ENCODE results near the gene TARS2.

Gene TARS2

DNA sequence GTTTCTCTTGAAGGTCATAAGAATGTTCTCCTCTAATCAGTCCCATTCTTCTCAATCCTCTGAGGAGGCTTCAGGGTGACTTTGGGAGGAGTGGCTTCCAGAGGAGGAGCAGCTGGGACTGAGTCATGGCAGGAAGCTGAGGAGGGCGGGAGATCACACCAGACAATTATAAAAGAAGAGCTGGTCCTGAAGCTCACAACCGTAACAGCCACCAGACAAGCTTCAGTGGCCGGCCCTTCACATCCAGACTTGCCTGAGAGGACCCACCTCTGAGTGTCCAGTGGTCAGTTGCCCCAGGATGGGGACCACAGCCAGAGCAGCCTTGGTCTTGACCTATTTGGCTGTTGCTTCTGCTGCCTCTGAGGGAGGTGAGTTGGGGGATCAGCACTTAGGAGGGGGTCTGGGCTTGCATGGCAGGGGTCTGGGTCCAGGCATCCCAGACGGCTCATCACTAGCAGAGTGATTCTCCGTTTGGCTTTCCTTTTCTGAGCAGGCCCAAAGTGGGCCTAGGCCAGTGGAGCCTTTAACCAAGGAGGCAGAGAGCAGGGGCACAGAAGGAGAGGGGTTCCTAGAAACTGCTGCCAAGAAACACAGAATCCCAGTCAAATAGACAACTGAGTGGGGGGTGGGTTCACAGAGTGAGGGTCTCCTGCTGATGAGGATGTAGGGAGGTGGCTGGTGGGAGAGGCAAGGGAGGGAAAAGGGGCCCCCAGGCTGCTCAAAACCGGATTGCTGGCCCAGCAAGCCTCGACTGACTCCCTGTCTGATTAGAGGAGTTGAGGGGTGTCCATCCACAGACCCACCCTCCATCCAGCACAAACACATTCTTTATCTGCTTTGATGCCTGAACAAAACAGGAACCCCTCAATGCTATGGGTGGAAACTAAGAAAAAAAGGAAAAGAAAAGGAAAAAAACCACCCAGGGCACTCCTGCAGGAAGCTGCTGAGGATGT lies 21.0 kb downstream of the TARS2 start, which contains the start of gene ECM1:
Gene ECM1, plus strand, starts transcription at position 198 of the 953 bp plus-strand sequence. Its CDS starts 101 bp downstream, at position 299.
- in situ Hi-C loops (cut with MboI; ENCODE audit: low sequenced_read_pairs) = no loop called here

DNA sequence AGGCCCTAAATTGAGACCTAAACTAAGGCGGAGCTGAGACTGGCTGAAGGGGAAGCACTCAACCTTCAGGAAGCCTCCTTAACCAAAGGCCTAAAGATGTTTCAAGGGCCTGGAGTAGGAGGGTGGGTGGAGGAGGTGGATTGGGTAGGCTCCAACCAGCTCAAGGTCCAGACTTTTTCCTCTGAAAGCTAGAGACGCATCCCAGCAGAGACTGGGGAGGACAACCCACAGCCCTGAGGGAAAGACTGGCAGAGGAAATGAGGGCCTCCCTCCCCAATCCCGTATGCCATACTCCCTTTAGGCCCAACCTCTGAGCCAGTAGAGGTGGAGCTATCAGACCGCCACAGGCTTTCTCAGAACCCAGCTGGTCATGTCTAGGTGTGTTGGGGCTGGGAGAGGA lies 21.8 kb downstream of the TARS2 start:
- in situ Hi-C loops (cut with MboI; ENCODE audit: low sequenced_read_pairs) = no loop called here

DNA sequence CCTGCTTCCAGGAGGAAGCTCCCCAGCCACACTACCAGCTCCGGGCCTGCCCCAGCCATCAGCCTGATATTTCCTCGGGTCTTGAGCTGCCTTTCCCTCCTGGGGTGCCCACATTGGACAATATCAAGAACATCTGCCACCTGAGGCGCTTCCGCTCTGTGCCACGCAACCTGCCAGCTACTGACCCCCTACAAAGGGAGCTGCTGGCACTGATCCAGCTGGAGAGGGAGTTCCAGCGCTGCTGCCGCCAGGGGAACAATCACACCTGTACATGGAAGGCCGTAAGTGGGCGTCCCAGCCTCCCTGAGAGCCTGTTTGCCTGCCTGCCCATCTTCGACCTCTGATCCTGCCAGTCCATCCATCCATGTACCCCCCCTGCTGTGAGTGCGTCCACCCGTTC lies 24.3 kb downstream of the TARS2 start:
- in situ Hi-C loops (cut with MboI; ENCODE audit: low sequenced_read_pairs) = no loop called here

DNA sequence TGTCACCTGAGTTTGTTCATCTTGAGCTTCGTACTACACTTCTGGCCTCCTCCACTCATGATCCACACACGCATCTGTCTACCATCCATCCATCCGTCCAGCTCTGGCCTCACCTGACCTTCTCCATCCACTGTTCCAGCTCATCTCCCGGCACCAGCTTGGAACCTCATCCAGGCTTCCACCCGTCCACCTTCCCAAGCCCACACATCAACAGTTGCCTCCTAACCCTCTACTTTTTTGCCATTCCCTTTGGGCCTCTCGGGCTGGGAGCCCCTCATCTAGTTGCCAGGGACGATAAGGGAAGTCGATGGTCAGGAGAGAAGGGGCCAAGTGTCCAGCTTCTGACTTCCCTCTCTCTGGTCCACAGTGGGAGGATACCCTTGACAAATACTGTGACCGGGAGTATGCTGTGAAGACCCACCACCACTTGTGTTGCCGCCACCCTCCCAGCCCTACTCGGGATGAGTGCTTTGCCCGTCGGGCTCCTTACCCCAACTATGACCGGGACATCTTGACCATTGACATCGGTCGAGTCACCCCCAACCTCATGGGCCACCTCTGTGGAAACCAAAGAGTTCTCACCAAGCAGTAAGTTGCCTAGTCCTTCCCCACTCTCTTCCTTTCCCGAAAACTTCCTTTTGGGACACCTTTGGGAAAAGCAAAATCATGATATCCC lies 24.9 kb downstream of the TARS2 start:
- in situ Hi-C loops (cut with MboI; ENCODE audit: low sequenced_read_pairs) = no loop called here

DNA sequence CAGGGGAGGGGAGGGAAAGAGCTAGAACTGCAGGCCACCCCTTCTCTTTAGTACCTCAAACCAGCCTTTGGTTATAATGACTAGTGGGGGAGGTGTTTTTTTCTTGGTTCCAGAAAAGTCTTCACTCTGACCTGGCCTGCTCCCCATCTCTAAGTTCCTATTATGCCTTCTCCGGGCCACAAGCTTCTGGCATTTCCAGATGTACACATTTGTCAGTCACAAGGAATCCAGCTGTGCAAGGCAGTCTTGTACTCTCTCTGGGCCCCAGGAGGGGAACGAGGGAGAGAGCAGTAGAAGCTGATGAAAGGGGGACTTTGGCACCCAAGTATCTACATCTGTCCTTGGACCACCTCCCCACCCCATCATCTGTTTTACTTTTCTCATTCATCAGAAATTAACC lies 25.6 kb downstream of the TARS2 start:
- in situ Hi-C loops (cut with MboI; ENCODE audit: low sequenced_read_pairs) = no loop called here

DNA sequence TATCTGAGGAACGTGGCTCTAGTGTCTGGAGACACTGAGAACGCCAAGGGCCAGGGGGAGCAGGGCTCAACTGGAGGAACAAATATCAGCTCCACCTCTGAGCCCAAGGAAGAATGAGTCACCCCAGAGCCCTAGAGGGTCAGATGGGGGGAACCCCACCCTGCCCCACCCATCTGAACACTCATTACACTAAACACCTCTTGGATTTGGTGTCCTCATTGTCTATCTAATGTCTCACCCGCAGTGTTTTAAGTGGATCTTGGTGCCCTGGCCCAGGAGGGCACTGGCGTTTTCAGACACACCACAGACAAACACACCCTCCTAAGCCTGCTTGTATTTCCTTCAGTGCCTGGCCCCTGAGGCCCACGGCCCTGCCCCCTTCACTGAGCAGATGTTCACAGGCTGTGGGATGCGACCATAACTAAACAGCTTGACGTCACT lies 26.2 kb downstream of the TARS2 start:
- in situ Hi-C loops (cut with MboI; ENCODE audit: low sequenced_read_pairs) = no loop called here

DNA sequence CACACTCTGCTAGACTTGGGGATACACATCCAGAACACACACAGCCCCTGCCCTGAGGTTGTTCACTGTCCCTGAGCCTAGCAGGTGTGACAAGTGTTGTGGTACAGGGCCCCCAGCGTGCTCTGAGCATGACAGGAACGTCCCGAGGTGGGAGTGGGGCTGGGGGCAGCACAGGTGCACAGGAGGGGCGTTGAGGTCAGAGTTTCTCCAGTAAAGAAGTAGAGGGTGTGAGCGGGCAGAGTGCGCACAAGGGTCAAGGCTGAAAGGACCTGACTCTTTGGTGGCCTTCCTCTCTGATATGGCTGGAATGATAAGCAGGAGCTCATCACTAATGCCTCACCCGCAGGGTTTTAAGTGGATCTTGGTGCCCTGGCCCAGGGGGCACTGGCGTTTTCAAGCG lies 27.0 kb downstream of the TARS2 start:
- in situ Hi-C loops (cut with MboI; ENCODE audit: low sequenced_read_pairs) = no loop called here

DNA sequence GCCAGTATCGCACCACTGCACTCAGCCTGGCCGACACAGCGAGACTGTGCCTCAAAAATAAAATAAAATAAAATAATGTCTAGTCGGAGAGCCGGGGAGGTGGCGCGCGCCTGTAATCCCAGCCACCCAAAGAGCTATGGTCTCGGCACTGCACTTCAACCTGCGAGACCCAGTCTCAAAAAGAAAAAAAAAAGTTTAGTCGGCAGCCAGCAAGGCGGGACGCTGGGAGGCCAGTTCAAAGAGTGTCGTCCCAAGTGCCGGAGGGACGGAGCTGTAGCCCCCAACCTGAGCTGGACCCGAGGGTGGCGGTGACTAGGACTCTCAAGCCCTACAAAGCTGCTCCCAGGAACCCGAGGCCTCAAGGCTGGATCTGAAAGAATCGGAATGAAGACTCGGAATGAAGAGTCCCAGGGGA lies 27.7 kb downstream of the TARS2 start:
- in situ Hi-C loops (cut with MboI; ENCODE audit: low sequenced_read_pairs) = no loop called here

DNA sequence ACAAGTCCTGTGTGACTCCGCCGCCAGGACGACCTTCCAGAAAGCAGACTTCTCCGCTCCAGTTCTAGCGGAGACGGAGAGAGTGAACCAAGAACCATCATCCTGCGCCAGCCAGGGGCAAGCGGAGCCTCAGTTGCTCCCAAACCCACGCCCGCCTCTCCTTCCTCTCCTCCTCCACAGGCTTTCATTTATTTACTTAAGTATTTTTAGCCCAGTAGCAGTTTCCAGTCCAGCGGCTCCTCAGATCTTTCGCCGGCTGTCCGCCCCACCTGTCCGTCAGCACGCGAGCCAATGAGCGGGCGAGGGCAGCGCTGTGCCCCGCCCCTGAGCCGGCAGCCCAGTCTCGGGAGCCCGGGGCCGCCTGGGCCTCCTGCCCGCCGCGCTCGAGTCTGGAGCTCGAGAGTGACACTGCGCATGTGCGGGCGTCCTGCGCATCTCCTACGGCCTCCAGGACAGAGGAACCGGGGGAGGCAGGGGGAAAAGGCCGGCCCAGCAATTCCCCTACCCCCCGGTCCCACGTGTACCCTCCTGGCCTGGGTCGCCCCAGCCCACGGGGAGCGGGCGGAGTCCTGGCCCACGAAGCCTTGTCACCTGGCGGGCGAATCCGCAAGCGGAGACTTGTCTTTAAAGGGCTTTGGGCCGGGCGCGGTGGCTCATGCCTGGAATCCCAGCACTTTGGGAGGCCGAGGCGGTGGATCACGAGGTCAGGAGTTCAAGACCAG lies 28.3 kb downstream of the TARS2 start, which contains the start of gene FALEC:
Gene FALEC, plus strand, starts transcription at position 425 of the 722 bp plus-strand sequence.
- in situ Hi-C loops (cut with MboI; ENCODE audit: low sequenced_read_pairs) = no loop called here

DNA sequence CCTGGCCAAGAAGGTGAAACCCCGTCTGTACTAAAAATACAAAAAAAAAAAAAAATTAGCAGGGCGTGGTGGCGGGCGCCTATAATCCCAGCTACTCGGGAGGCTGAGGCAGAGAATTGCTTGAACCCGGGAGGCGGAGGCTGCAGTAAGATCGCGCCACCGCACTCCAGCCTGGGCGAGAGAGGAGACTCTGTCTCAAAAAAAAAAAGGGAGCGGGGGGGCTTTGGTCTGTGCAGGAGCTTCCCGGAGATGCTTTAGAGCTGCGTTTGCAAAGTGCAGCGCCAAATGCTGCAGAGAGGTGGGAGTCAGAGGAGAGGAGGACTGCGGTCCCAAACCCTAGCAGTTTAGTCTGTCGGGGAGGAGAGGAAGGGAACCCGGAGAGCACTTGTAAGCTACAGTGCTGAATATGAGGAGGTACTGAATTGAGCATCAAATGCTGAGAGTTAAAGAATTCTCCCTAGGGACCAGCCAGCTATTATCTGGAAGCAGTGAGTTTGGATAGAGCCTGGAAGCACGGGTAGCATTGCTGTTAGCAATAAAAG lies 28.9 kb downstream of the TARS2 start:
- in situ Hi-C loops (cut with MboI; ENCODE audit: low sequenced_read_pairs) = no loop called here

DNA sequence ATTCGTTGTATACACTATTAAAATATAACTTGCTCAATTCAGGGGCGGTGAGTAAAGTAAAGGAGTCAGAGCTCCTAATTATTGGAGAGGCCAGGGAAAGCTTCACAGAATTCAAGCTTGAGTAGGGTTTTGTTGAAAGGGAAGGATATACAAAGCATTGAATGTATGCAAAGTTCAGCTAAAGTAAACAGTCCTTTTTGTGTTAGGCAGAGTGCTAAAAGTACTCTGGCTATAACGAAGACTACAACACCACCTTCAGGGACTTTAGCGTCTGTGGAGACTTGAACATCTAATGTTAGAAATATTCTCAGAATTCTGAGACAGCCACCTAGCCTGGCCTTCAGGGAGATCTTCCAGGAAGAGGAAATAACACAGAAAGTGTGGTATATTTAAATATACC lies 29.4 kb downstream of the TARS2 start:
- in situ Hi-C loops (cut with MboI; ENCODE audit: low sequenced_read_pairs) = no loop called here

DNA sequence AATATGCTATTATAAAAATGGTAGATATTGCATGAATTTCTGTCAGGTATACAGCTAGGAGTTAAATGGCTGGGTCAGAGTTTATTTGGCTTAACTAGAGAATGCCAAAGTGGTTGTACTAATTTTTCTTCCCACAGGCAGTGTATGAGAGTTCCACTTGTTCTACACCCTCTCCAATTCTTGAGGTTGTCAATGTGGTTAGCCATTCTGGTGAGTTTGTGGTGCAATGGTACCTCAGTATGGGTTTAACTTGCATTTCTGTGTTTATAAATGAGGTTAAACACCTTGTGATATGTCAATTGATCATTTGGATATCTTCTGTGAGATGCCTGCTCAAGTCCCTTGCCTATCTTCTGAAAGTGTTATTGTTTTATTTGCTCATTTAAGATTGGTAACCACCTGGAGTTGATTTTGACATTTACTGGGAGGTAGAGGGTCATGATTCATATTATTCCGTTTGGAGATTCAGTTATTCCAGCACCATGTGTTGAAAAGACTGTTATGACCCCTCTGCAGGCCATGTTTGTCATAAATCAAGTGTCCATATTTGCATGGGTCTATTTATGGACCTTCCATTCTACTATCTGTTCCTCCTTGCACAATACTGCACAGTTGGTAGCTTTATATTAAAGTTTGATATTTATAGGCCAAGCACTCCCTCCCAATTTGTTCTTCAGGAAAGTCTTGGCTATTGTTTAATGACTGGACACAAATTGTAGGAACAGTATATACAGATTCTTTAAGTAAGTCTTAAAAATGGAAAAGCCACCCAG lies 34.2 kb downstream of the TARS2 start:
- in situ Hi-C loops (cut with MboI; ENCODE audit: low sequenced_read_pairs) = no loop called here

DNA sequence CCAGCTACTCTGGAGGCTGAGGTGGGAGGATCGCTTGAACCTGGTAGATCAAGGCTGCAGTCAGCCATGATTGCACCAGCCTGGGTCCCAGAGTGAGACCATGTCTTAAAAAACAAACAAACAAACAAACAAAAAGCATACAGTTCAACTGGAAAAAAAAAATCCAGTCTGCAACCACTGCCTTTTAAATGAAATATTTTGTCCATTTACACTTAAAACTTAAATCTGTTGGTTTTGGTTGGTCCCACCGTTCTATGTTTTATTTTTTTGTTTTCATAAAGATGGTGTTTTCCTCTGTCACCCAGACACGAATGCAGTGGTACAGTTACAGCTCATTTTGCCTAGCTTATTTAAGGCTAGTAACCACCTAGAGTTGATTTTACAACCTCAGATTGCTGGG lies 38.1 kb downstream of the TARS2 start:
- in situ Hi-C loops (cut with MboI; ENCODE audit: low sequenced_read_pairs) = no loop called here

DNA sequence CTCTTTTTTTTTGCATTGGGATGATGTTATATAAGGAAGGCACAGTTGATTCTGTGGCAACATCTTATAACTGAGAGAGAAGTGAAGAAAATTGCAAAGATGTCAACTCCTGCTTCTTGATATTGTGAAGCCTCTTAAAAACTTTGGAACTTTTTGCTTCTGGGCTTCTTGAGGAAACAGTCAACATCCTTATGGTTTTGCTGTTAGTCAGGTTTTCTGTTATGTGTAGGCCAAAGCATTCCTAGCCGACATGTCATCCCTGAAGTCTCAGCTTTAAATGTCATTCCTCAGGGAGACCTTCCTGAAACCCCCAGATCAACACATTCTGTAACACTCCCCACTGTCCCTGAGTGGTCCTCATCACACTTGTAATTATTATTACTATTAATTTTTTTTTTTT lies 41.0 kb downstream of the TARS2 start:
- in situ Hi-C loops (cut with MboI; ENCODE audit: low sequenced_read_pairs) = no loop called here

DNA sequence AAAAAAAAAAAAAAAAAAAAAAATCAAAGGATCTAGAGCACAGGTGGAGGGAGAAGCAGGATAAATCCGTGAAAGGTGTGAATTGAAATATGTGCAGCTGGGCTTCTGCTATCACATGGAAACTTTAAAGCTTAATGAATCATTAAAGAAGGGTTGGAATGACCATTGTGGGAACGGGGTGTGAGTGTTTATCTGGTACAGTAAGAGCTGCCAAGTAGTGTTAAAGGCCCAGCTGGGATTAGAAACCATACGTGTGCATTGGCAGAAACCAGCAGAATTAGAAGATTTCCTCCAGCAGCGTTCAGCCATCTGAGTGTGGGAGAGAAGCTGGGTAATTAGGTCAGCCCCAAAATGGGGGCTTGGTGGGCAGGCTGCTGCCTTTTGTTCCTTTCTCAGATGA lies 41.8 kb downstream of the TARS2 start:
- in situ Hi-C loops (cut with MboI; ENCODE audit: low sequenced_read_pairs) = no loop called here

DNA sequence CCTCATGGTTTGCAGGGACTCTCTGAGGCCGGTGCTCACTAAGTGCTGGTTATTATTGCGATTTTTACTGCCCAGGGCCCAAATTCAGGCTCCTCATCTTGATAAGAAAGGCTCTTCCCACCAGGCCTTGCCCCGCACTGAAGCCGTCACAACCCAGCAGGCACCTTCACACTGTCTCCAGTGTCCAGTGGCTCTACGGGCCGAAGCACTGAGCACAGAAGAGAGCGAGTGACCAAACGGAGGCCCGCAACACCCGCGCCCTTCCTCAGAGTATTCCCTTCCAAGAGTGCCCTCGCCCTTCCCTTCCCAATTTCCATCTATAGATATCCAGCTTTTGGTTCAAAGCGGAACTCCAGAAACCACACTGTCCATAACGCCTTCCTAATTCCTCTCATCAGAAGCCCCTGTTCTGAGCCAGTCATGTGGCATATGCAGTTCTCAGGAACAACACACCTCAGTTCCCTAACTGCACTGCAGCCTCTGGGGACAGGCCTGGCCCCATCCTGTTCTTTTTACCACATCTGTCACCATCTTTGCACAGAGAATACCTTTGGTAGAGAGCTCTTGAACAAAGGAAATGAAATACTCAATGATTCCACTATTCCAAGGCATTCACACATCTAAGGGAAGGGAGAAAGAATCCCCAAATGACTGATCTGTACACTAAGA lies 43.4 kb downstream of the TARS2 start:
- in situ Hi-C loops (cut with MboI; ENCODE audit: low sequenced_read_pairs) = loop anchor here (10.0 kb wide), 1 partner anchor 276 kb away; the partner anchor contains the start of gene CA14

DNA sequence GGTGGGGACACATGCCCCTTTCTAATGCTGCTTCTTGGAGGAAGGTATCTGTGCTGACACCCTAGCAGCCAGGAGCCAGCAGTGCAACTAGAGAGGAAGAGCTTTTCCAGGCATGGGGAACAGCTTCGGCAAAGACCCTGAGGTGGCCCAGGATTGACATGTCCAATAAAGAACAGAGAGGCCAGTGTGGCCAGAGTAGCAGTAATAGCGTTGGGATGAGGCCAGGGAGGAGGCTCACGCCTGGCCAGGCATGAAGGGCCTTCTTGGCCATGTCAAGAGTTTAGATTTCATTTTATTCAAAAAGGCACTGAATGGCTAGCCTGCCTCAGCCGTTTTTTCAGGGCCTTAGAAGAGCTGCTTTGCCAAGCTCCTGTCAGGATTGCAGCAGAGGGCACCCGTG lies 45.6 kb downstream of the TARS2 start:
- in situ Hi-C loops (cut with MboI; ENCODE audit: low sequenced_read_pairs) = loop anchor here (10.0 kb wide), 1 partner anchor 278 kb away; the partner anchor contains the start of gene CA14

DNA sequence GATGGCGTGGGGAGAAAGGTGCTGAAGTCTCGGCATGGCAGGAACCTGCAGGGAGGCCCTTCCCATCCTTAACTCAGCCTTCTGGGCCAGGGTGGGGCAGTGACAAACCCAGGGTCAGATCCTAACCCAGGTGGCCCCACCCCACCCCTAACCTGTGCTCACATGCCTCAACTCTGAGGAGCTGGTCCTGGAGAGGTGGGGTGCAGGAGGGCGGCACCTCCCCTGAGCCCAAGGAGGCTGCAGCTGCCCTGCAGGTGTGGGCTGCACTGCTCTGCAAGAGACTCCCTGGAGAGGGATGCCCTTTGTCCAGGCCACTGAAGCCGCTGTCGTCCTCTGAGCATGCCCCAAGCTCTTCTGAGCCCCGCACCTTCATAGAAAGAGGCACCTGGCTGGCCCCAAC lies 46.8 kb downstream of the TARS2 start:
- in situ Hi-C loops (cut with MboI; ENCODE audit: low sequenced_read_pairs) = loop anchor here (10.0 kb wide), 1 partner anchor 279 kb away; the partner anchor contains the start of gene CA14

DNA sequence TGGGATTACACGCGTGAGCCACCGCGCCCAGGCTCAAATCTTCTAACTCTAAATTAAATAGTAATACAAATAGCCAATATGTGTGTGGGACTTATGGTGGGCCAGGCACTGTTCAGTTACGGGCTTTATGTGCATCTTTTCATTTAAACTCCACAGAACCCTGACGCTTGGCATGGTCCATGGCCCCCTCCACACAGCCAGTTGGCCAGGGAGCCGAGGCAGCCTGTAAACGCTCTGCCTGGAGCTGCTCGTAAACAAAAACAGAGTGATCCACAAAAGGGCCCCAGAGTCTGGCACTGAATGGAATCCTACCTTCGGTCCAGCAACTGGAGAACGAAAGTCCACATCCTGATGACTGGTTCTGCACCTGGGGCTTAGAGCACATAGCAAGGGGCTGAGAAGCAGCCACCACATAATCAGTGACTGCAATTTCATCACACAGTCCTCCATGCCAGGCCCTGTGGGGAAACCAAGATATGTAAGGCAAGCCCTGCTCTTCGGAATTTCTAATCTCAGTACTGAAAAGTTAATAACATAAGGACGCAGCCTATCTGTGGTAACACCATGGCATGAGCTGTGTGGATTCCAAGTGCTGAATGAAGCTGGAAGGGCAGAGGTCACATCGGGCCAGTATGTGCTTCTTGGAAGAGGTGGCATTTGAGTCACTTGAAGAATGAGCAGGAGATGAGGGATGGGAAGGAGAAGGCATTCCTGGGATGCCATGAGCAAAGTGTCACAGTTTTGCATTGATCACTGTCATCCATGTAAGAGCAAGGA lies 48.5 kb downstream of the TARS2 start:
- in situ Hi-C loops (cut with MboI; ENCODE audit: low sequenced_read_pairs) = loop anchor here (10.0 kb wide), 1 partner anchor 281 kb away; the partner anchor contains the start of gene CA14
